HepG2 (cell line): ENCODE results near the gene FOXK2. TPM values are rescaled to one million over a fixed set of nuclear protein-coding genes. Genes with fewer than 3 reads are reported as not detected.

Experiments used
- CREB1 ChIP-seq, 2 experiments: fragments of 450-650 bp in 1 of 2; IDR thresholded peaks; 2 replicates each; pipeline ENCODE4 v1.6.1; 2016 to 2017; ENCODE audit warnings: control low read depth in 1 of 2, mild to moderate bottlenecking in 1 of 2, missing compliant biosample characterization in 1 of 2, missing genetic modification characterization in 1 of 2
- IRF9 ChIP-seq: sonication (generic); formaldehyde crosslinking; IDR thresholded peaks from 2 replicates; pipeline ENCODE4 v1.8.0; 2022; ENCODE audit warnings: missing genetic modification reagents, mild to moderate bottlenecking, borderline replicate concordance
- MEF2D ChIP-seq: sonication (generic); formaldehyde crosslinking; IDR thresholded peaks from 2 replicates; pipeline ENCODE4 v1.5.1; 2020; ENCODE audit warnings: mild to moderate bottlenecking, missing genetic modification reagents
- NFAT5 ChIP-seq: sonication (generic); formaldehyde crosslinking; IDR thresholded peaks from 2 replicates; pipeline ENCODE4 v1.4.0; 2020; ENCODE audit warnings: missing genetic modification reagents
- RFX3 ChIP-seq: IDR thresholded peaks from 2 replicates; pipeline ENCODE4 v1.6.1; 2016; ENCODE audit warnings: missing biosample characterization, missing genetic modification reagents
- TARDBP ChIP-seq: sonication (generic); formaldehyde crosslinking; IDR thresholded peaks from 2 replicates; pipeline ENCODE4 v1.8.0; 2022; ENCODE audit warnings: mild to moderate bottlenecking, missing genetic modification reagents
- ZNF160 ChIP-seq: sonication (generic); formaldehyde crosslinking; IDR thresholded peaks from 2 replicates; pipeline ENCODE4 v1.8.0; 2022; ENCODE audit warnings: mild to moderate bottlenecking, inconsistent platforms, missing genetic modification reagents
- ZNF326 ChIP-seq: sonication (generic); formaldehyde crosslinking; IDR thresholded peaks from 2 replicates; pipeline ENCODE4 v1.4.0; 2020; ENCODE audit warnings: missing genetic modification reagents, borderline replicate concordance
- ZNF484 ChIP-seq: sonication (generic); formaldehyde crosslinking; IDR thresholded peaks from 2 replicates; pipeline ENCODE4 v1.5.1; 2020; ENCODE audit warnings: mild to moderate bottlenecking, low read depth, missing genetic modification reagents, borderline replicate concordance
- ZNF564 ChIP-seq: sonication (generic); formaldehyde crosslinking; IDR thresholded peaks from 2 replicates; pipeline ENCODE4 v1.8.1; 2023; ENCODE audit warnings: mild to moderate bottlenecking, missing genetic modification reagents
- ZNF749 ChIP-seq: sonication (generic); formaldehyde crosslinking; IDR thresholded peaks from 2 replicates; pipeline ENCODE4 v1.8.0; 2022; ENCODE audit warnings: mild to moderate bottlenecking, missing genetic modification reagents, moderate library complexity, borderline replicate concordance
- polyA plus RNA-seq, 8 experiments: library from polyadenylated mRNA; depleted of rRNA in 3 of 8; stranded (reverse) in 7 of 8; unstranded in 1 of 8; fragments of >200 nt; fragmentation: Illumina TruSeq in 4 of 8; extraction: Trizol in 4 of 8; gene quantifications; 2 replicates each; pipeline versions ENCODE4 v1.2.1 to v1.2.3, GENCODE V29; 2011 to 2016; ENCODE audit warnings: low read depth in 4 of 8, missing spikeins in 1 of 8, mixed read lengths in 1 of 8; ENCODE audit not compliant: insufficient read depth in 1 of 8
- total RNA-seq, 5 experiments: library from RNA; depleted of rRNA; stranded (reverse); fragments of >200 nt; fragmentation: Illumina TruSeq; extraction: Trizol; gene quantifications; 2 replicates each; pipeline ENCODE4 v1.2.3, GENCODE V29; 2016; ENCODE audit warnings: low read depth in 1 of 5
- TF ChIP-seq, protein P1 (sequence below): sonication (generic); formaldehyde crosslinking; IDR thresholded peaks from 2 replicates; pipeline ENCODE4 v1.4.0; 2020; ENCODE audit warnings: missing genetic modification reagents, borderline replicate concordance
- TF ChIP-seq, protein P2 (sequence below): sonication (generic); formaldehyde crosslinking; IDR thresholded peaks from 2 replicates; pipeline ENCODE4 v1.5.1; 2020; ENCODE audit warnings: missing genetic modification reagents, mild to moderate bottlenecking, borderline replicate concordance

FOXK2 gene
- total and polyA plus RNA-seq, 2 of the 13 experiments (the other 11 are each of a cell fraction or from before 2014, with no cell fraction given): 67.1 to 67.2 TPM

DNA sequence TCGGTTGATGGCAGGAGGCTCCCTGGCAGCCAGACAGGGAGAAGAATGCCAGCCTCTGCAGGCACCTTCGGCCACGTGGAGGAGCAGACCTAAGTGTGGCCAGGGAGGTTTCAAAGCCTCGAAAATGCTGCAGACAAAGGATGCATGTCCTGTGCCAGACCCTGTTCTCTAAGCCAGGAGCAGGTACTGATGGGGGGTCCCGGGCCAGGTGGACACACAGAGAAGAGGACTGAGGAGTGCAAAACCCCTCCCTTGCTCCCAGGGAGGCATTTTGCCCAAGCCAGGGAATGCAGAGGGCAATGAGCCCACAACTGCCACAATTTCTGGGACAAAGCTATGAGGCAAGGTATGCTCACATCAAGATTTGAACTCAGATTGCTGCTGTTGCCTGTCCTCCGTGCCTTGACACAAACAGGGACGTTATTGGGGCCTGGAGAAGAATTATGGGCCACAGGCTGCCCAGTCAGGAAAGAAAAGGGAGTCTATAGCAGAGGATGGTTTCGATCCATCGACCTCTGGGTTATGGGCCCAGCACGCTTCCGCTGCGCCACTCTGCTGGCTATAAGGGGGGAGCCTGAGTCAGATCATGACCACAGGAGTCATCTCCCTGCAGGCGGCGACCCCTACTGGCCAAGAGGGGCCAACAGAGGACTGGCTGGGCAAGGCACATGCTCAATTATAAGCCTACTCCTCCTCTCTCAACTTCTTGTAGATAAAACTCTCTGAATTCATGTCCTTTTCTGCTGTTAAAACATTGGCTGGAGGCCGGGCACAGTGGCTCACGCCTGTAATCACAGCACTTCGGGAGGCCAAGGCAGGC, 25.1 kb upstream of the FOXK2 start (continued):
- TF ChIP-seq, protein P1, sequence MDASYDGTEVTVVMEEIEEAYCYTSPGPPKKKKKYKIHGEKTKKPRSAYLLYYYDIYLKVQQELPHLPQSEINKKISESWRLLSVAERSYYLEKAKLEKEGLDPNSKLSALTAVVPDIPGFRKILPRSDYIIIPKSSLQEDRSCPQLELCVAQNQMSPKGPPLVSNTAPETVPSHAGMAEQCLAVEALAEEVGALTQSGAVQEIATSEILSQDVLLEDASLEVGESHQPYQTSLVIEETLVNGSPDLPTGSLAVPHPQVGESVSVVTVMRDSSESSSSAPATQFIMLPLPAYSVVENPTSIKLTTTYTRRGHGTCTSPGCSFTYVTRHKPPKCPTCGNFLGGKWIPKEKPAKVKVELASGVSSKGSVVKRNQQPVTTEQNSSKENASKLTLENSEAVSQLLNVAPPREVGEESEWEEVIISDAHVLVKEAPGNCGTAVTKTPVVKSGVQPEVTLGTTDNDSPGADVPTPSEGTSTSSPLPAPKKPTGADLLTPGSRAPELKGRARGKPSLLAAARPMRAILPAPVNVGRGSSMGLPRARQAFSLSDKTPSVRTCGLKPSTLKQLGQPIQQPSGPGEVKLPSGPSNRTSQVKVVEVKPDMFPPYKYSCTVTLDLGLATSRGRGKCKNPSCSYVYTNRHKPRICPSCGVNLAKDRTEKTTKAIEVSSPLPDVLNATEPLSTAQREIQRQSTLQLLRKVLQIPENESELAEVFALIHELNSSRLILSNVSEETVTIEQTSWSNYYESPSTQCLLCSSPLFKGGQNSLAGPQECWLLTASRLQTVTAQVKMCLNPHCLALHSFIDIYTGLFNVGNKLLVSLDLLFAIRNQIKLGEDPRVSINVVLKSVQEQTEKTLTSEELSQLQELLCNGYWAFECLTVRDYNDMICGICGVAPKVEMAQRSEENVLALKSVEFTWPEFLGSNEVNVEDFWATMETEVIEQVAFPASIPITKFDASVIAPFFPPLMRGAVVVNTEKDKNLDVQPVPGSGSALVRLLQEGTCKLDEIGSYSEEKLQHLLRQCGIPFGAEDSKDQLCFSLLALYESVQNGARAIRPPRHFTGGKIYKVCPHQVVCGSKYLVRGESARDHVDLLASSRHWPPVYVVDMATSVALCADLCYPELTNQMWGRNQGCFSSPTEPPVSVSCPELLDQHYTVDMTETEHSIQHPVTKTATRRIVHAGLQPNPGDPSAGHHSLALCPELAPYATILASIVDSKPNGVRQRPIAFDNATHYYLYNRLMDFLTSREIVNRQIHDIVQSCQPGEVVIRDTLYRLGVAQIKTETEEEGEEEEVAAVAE (CRISPR knock-in tag): peak; percentile 80; the same call in 1 of the 2 replicates
- TF ChIP-seq RFX3 (CRISPR knock-in tag): no peak
- peak; percentile 89 for TF ChIP-seq MEF2D (CRISPR knock-in tag)
- TF ChIP-seq ZNF484 (CRISPR knock-in tag): no peak; the same call in 1 of the 2 replicates
- TF ChIP-seq TARDBP: peak; percentile 97
- TF ChIP-seq, protein P2, sequence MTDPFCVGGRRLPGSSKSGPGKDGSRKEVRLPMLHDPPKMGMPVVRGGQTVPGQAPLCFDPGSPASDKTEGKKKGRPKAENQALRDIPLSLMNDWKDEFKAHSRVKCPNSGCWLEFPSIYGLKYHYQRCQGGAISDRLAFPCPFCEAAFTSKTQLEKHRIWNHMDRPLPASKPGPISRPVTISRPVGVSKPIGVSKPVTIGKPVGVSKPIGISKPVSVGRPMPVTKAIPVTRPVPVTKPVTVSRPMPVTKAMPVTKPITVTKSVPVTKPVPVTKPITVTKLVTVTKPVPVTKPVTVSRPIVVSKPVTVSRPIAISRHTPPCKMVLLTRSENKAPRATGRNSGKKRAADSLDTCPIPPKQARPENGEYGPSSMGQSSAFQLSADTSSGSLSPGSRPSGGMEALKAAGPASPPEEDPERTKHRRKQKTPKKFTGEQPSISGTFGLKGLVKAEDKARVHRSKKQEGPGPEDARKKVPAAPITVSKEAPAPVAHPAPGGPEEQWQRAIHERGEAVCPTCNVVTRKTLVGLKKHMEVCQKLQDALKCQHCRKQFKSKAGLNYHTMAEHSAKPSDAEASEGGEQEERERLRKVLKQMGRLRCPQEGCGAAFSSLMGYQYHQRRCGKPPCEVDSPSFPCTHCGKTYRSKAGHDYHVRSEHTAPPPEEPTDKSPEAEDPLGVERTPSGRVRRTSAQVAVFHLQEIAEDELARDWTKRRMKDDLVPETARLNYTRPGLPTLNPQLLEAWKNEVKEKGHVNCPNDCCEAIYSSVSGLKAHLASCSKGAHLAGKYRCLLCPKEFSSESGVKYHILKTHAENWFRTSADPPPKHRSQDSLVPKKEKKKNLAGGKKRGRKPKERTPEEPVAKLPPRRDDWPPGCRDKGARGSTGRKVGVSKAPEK (CRISPR knock-in tag): no peak
- TF ChIP-seq ZNF160 (CRISPR knock-in tag): no peak; the same call in 1 of the 2 replicates
- TF ChIP-seq IRF9 (CRISPR knock-in tag): peak; percentile 93
- no peak for TF ChIP-seq ZNF326 (CRISPR knock-in tag)
- TF ChIP-seq ZNF749: no peak; the same call in 1 of the 2 replicates
- peak; percentile 95 for TF ChIP-seq ZNF564 (CRISPR knock-in tag)
- peak; percentile 39; the same call in 1 of the 2 replicates for TF ChIP-seq NFAT5
- peak; percentile 47; the same call in 1 of the 2 replicates for TF ChIP-seq CREB1 (IDR thresholded peaks at IDR 0.05)
- peak; percentile 81 for TF ChIP-seq CREB1 (CRISPR knock-in tag; IDR thresholded peaks at IDR 0.05)
